Measurements from ENCODE around the gene TTC34. TPM values are rescaled to one million over a fixed set of nuclear protein-coding genes. Genes with fewer than 3 reads are reported as not detected.

TTC34 gene
- total RNA-seq, 1 experiment from 2014 or later = 0.92 TPM

DNA sequence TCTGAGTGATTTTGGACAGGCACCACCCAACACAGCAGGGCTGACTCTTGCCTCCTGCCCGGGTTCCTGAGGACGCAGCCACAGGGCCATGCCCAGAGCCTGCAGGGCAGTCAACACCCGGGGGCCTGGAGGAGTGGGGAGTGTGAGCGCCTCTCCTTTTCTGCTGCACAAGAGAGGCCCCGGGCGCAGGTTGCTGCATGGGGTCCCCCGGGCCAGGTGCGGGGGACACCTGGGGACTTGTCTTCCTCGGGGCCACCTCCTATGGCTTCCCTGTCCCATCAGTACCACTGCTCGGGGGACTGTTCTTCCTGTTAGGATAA, 6.9 kb upstream of the TTC34 start:
- H3K27ac Mint-ChIP-seq = no peak overlapping the region
- peaks cover 13 to 77% of the 10 kb centered on the region in 2 experiments for H3K9me3 Mint-ChIP-seq
- DNase-seq = no peak
- Histone ChIP-seq H2BK120ac (ENCODE audit: low read depth, low read length, poor library complexity, severe bottlenecking) (no peak overlapping the region), H3K18ac (ENCODE audit: insufficient read length, low read depth, low read length) (no peak overlapping the region), H2AFZ (ENCODE audit: low read length) (no peak overlapping the region), H4K5ac (ENCODE audit: insufficient read length, low read depth, low read length) (no peak overlapping the region), H3K79me2 (ENCODE audit: insufficient read depth, low read length) (no peaks in the 10 kb centered on the region), H4K8ac (replicated peaks; ENCODE audit: insufficient read length, low read depth, low read length) (no peak overlapping the region), H4K91ac (ENCODE audit: insufficient read length, low read depth, low read length) (no peak overlapping the region), H3K9me3 (ENCODE audit: control insufficient read depth, low read depth, low read length) (peaks cover 85% of the 10 kb centered on the region), H3K14ac (ENCODE audit: insufficient read depth, low read length) (no peak overlapping the region), H3K4me1 (ENCODE audit: insufficient read depth, low read length) (no peaks in the 10 kb centered on the region), H4K20me1 (ENCODE audit: control insufficient read depth, insufficient read depth, insufficient read length) (no peaks in the 10 kb centered on the region), H3K4ac (ENCODE audit: low read depth, low read length) (no peak overlapping the region), H3K23me2 (ENCODE audit: insufficient read length, low read depth, low read length, poor library complexity, severe bottlenecking) (no peaks in the 10 kb centered on the region), H3K9ac (ENCODE audit: extremely low read depth, insufficient read length, low read length) (no peak overlapping the region), H2BK5ac (ENCODE audit: insufficient read length, low read length) (no peak overlapping the region), H3K27me3 (ENCODE audit: insufficient read depth, low read length) (no peaks in the 10 kb centered on the region), H3K79me1 (ENCODE audit: insufficient read depth, low read depth, low read length, poor library complexity, severe bottlenecking) (no peaks in the 10 kb centered on the region), H3K27ac (ENCODE audit: insufficient read length, low read depth, low read length) (no peak overlapping the region), H3K23ac (ENCODE audit: insufficient read length, low read depth, low read length) (no peak overlapping the region), H2BK15ac (ENCODE audit: low read depth, low read length) (no peak overlapping the region), H3K4me2 (ENCODE audit: insufficient read depth, insufficient read length, low read length) (no peak overlapping the region), H3T11ph (ENCODE audit: low read length) (no peak overlapping the region), H2AK5ac (ENCODE audit: insufficient read length, low read length) (no peak overlapping the region), H2BK12ac (ENCODE audit: insufficient read length, low read depth, low read length) (no peak overlapping the region), H2BK20ac (ENCODE audit: low read depth, low read length, poor library complexity, severe bottlenecking) (no peak overlapping the region), H3K56ac (ENCODE audit: insufficient read length, low read depth, low read length) (no peak overlapping the region)
- no peaks in the 10 kb centered on the region for H3K4me1 Mint-ChIP-seq
- no peak overlapping the region for H3K4me3 Mint-ChIP-seq
- WGBS (ENCODE audit: extremely low coverage, insufficient read length, low lambda C conversion rate) = no CpG with 5 or more reads among the region's 10 CpGs
- no peaks in the 10 kb centered on the region; the same call in 1 of the 2 replicates for H3K27me3 Mint-ChIP-seq (ENCODE audit: low read depth)
- TF ChIP-seq, protein P1, sequence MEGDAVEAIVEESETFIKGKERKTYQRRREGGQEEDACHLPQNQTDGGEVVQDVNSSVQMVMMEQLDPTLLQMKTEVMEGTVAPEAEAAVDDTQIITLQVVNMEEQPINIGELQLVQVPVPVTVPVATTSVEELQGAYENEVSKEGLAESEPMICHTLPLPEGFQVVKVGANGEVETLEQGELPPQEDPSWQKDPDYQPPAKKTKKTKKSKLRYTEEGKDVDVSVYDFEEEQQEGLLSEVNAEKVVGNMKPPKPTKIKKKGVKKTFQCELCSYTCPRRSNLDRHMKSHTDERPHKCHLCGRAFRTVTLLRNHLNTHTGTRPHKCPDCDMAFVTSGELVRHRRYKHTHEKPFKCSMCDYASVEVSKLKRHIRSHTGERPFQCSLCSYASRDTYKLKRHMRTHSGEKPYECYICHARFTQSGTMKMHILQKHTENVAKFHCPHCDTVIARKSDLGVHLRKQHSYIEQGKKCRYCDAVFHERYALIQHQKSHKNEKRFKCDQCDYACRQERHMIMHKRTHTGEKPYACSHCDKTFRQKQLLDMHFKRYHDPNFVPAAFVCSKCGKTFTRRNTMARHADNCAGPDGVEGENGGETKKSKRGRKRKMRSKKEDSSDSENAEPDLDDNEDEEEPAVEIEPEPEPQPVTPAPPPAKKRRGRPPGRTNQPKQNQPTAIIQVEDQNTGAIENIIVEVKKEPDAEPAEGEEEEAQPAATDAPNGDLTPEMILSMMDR (conservative IDR thresholded peaks at IDR 0.05) = no peak
- H3K36me3 Mint-ChIP-seq (ENCODE audit: insufficient read depth in 1 of 3, low read depth in 3 of 3) = peaks cover 0 to 17% (median 12%) of the 10 kb centered on the region in 3 experiments; a peak in 4 of 7 replicates

Data from H9 (cell line).